ENCODE data around the gene AGAP1. TPM values are rescaled to one million over a fixed set of nuclear protein-coding genes. Genes with fewer than 3 reads are reported as not detected.

Gene AGAP1
- total RNA-seq, 4 donors from 2014 or later: 13.7 to 18.5 (median 17.1) TPM

DNA sequence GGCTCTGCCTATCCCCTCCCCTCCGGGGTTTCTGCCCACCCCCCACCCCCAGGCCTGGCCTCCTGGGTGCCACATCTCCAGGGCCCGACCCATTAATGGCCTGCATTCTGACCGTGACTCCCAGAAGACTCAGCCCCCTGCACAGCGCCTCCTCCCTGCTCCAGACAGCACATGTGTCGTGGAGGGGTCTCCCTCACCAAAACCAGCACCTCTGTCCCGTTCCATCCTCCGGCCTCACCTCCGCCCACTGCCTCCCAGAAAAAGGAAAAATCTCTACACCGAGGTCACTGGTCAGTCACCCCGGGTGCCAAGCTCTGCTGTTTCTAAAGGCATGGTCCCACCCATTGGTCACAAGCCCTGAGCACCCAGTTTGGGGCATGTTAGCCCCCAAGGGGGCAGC lies 609.1 kb downstream of the AGAP1 start:
- intact Hi-C loops (cut with DNase I; ENCODE audit: low total_unique reads): loop anchor here (5.0 kb wide), 1 partner anchor 1946 kb away; no protein-coding TSS in a partner anchor
- no peak overlapping the region for H3K4me3 ChIP-seq (ENCODE audit: low read depth, poor library complexity, severe bottlenecking)
- no peak for DNase-seq (ENCODE audit: low spot score in 2 of 2)
- no peak for TF ChIP-seq POLR2A (IDR thresholded peaks at IDR 0.05)
- TF ChIP-seq, protein P1, sequence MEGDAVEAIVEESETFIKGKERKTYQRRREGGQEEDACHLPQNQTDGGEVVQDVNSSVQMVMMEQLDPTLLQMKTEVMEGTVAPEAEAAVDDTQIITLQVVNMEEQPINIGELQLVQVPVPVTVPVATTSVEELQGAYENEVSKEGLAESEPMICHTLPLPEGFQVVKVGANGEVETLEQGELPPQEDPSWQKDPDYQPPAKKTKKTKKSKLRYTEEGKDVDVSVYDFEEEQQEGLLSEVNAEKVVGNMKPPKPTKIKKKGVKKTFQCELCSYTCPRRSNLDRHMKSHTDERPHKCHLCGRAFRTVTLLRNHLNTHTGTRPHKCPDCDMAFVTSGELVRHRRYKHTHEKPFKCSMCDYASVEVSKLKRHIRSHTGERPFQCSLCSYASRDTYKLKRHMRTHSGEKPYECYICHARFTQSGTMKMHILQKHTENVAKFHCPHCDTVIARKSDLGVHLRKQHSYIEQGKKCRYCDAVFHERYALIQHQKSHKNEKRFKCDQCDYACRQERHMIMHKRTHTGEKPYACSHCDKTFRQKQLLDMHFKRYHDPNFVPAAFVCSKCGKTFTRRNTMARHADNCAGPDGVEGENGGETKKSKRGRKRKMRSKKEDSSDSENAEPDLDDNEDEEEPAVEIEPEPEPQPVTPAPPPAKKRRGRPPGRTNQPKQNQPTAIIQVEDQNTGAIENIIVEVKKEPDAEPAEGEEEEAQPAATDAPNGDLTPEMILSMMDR (IDR thresholded peaks at IDR 0.05): no peak
- 93 to 95% methylated on average over 10 of the region's 10 CpGs for WGBS, 2 donors

DNA sequence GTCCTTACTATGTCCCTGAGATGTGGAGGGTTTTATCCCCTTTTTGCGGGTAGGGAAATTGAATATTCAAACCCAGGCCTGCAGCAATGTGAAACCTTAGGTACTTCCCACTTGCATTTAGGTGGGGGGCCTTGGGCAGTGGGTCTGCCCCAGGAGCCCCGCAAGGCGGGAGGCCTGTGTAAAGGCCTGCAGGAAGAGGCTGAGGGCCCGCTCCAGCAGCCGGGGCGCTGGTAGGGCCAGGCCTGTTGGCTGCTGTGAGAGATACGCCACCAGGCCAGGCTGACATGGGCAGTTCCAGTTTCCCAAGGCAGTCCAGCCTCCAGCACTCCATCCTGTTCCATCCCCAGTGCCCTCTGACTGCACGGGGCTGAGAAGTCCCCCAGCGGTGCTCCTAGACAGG lies 610.1 kb downstream of the AGAP1 start:
- intact Hi-C loops (cut with DNase I; ENCODE audit: low total_unique reads): loop anchor here (5.0 kb wide), 1 partner anchor 1947 kb away; no protein-coding TSS in a partner anchor
- WGBS, 2 donors: 93 to 94% methylated on average over 8 to 9 of the region's 9 CpGs
- TF ChIP-seq, protein P1 (IDR thresholded peaks at IDR 0.05): no peak
- no peak for TF ChIP-seq POLR2A (IDR thresholded peaks at IDR 0.05)

DNA sequence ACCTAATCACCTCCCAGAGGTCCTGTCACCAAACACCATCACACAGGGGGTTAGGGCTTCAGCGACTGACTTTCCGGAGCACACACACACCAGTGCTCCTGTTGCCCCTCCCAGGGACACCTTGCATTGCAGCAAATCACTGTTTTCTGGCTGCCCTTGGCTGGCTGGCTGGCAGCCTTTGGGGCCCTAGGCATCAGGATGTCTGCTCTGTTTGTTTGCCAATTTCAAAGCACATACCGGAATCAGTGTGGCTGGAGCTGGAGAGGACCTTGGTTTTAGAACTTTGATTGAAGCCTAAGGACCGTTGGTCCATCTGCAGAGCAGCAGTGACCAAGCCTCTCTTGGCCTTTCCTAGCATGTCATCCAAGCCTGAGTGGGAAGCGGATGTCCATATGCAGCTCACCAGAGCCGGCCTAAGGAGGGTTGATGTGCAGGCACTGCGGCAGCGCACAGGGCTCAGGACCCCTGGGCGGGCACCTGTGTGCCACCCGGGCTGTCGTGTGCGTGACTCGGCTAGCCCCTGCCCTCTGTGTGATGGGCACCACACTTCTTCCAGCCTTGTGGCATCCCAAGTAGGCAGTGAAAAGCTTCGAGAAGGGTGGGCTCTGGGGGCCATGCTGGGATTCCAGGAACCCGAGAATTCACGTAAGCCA lies 612.2 kb downstream of the AGAP1 start:
- 91 to 92% methylated on average over 16 of the region's 16 CpGs for WGBS, 2 donors
- no peak for DNase-seq (ENCODE audit: low spot score in 2 of 2)
- intact Hi-C loops (cut with DNase I; ENCODE audit: low total_unique reads): no loop called here
- TF ChIP-seq POLR2A (IDR thresholded peaks at IDR 0.05): no peak
- TF ChIP-seq, protein P1 (IDR thresholded peaks at IDR 0.05): no peak
- no peak overlapping the region for H3K4me3 ChIP-seq (ENCODE audit: low read depth, poor library complexity, severe bottlenecking)

More for the DNA sequence above, 610.1 kb downstream of the AGAP1 start:
- DNase-seq (ENCODE audit: low spot score in 2 of 2): no peak
- no peak overlapping the region for H3K4me3 ChIP-seq (ENCODE audit: low read depth, poor library complexity, severe bottlenecking)

DNA sequence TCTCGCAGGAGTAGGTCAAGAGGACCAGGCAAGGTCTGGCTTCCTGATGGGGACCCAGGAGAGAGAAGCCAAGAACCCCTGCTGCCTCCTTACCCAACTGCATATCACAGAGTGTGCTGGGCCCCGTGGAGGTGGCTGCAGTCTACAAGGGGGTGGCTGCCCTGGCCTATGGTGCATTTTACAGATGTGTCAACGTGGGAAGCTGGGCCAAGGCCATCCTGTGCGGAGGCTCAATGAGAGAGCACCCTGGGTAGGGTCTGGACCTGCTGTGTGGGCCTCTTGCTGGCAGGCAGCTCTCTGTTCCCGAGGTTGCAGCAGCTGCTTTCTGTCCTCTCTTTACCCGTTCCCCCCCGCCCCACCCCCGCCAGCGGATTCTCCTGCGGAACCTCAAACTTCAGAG lies 612.9 kb downstream of the AGAP1 start:
- DNase-seq (ENCODE audit: low spot score in 2 of 2): no peak
- no peak overlapping the region for H3K4me3 ChIP-seq (ENCODE audit: low read depth, poor library complexity, severe bottlenecking)
- TF ChIP-seq, protein P1 (IDR thresholded peaks at IDR 0.05): no peak
- no peak for TF ChIP-seq POLR2A (IDR thresholded peaks at IDR 0.05)
- intact Hi-C loops (cut with DNase I; ENCODE audit: low total_unique reads): no loop called here
- WGBS, 2 donors: 85 to 89% methylated on average over 9 to 10 of the region's 10 CpGs

DNA sequence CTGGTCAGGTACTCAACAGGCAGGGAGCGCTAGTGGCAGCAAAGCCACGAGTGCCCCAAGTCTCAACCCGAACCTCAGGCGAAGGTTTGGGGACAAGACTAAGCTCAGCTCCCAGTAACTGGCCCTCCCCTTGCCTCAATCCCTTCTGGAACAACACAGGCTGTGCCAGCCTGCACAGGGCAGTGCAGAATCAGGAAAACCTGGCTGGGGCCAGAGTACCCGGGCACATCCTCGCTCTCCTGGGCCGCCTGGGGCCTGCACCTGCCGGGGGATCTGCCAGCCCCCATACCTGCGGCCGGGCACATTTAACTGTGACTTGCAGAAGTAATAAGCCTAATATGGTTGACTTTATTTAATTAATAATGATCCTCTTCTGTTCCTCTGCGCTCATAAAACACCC lies 613.7 kb downstream of the AGAP1 start:
- TF ChIP-seq POLR2A (IDR thresholded peaks at IDR 0.05): no peak
- TF ChIP-seq, protein P1 (IDR thresholded peaks at IDR 0.05): no peak
- DNase-seq (ENCODE audit: low spot score in 2 of 2): no peak
- WGBS, 2 donors: 84 to 85% methylated on average over 11 of the region's 11 CpGs
- H3K4me3 ChIP-seq (ENCODE audit: low read depth, poor library complexity, severe bottlenecking): no peak overlapping the region
- intact Hi-C loops (cut with DNase I; ENCODE audit: low total_unique reads): no loop called here
